ENCODE measurements around the gene SNX3.

The SNX3 gene

GRCh38 chr6:108166664-108167448 is 94.0 kb downstream of the SNX3 start:
- Histone ChIP-seq H3K27ac (ENCODE audit: low read depth, low read length, poor library complexity, severe bottlenecking) (no peak overlapping the region), H3K79me2 (ENCODE audit: insufficient read depth, low read length) (no peaks in the 10 kb centered on the region), H2AFZ (ENCODE audit: low read length) (no peak overlapping the region), H3K9me2 (ENCODE audit: low read depth, low read length) (no peaks in the 10 kb centered on the region), H3K9ac (ENCODE audit: low read length) (no peak overlapping the region), H3K27me3 (ENCODE audit: insufficient read depth, low read length) (peaks cover 10% of the 10 kb centered on the region), H3K36me3 (ENCODE audit: insufficient read depth, low read length) (no peaks in the 10 kb centered on the region), H3F3A (ENCODE audit: insufficient read depth, low read length) (no peaks in the 10 kb centered on the region), H3K4me3 (ENCODE audit: low read depth, low read length, poor library complexity, severe bottlenecking) (no peak overlapping the region), H4K20me1 (ENCODE audit: insufficient read depth, low read length) (no peaks in the 10 kb centered on the region), H3K4me1 (ENCODE audit: insufficient read depth, low read length, severe bottlenecking) (peaks cover 13% of the 10 kb centered on the region), H3K9me3 (ENCODE audit: low read length) (no peaks in the 10 kb centered on the region), H3K4me2 (ENCODE audit: low read length) (no peak overlapping the region)
- TF ChIP-seq, protein P1, sequence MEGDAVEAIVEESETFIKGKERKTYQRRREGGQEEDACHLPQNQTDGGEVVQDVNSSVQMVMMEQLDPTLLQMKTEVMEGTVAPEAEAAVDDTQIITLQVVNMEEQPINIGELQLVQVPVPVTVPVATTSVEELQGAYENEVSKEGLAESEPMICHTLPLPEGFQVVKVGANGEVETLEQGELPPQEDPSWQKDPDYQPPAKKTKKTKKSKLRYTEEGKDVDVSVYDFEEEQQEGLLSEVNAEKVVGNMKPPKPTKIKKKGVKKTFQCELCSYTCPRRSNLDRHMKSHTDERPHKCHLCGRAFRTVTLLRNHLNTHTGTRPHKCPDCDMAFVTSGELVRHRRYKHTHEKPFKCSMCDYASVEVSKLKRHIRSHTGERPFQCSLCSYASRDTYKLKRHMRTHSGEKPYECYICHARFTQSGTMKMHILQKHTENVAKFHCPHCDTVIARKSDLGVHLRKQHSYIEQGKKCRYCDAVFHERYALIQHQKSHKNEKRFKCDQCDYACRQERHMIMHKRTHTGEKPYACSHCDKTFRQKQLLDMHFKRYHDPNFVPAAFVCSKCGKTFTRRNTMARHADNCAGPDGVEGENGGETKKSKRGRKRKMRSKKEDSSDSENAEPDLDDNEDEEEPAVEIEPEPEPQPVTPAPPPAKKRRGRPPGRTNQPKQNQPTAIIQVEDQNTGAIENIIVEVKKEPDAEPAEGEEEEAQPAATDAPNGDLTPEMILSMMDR (IDR thresholded peaks at IDR 0.05; ENCODE audit: low read length): no peak
- no peak for TF ChIP-seq EZH2 (IDR thresholded peaks at IDR 0.05; ENCODE audit: borderline replicate concordance, low read length)

DNA sequence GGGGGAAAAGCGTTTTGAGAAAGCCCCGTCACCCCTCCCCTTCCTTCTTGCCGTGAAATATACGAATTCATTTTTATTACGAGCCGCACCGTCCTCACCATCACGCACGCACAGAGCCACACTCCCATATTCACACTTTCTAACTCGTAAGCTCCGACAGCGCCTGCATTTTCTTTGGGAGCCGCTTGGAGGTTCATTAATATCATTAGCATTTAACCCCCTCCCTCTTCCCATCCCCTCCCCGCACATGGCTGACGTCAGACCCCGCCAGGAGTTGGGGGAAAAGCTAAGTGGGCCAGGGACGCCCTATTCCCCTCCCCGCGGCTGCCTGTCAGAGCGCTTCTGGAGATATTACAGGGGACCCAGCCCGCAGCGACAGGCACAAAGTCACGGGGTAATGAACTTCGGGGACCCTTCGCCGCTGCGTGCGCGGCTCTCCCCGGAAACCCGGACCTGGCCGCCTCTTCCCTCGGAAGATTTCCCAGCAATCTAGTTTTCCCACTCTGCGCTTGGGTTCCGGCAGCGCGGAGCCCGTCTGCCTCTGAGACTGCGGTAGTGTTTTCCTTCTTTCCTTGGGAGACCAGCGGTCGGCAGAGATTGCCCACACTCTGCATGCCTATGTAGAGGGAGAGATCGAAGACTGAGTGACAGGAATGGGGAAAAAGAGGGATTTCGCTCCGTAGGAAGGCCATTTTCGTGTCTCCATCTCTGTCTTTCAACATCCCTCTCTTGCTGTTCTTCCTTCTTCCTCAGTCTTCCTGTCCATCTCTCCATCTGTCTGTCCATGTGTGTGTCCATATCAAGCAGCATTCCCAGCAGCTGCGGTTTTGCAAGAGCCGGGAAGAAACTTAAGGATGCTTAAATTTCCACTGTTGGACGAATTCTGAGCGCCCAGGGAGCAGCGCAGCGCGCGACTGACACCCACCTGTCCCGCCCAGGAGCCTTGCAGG is 94.9 kb downstream of the SNX3 start, which contains the start of gene NR2E1:
Gene NR2E1, plus strand, starts transcription at position 309 of the 950 bp plus-strand sequence. CDS start 744 bp downstream, outside the sequence.
- Histone ChIP-seq H3K4me2 (ENCODE audit: low read length) (no peak within 1 kb of the TSS), H3K4me3 (ENCODE audit: low read depth, low read length, poor library complexity, severe bottlenecking) (no peak within 1 kb of the TSS), H3K4me1 (ENCODE audit: insufficient read depth, low read length, severe bottlenecking) (peaks cover 13% of the 10 kb centered on the region), H2AFZ (ENCODE audit: low read length) (no peak within 1 kb of the TSS), H3K9ac (ENCODE audit: low read length) (no peak within 1 kb of the TSS), H3K9me2 (ENCODE audit: low read depth, low read length) (no peaks in the 10 kb centered on the region), H3K27me3 (ENCODE audit: insufficient read depth, low read length) (peaks cover 12% of the 10 kb centered on the region), H4K20me1 (ENCODE audit: insufficient read depth, low read length) (no peaks in the 10 kb centered on the region), H3F3A (ENCODE audit: insufficient read depth, low read length) (no peaks in the 10 kb centered on the region), H3K27ac (ENCODE audit: low read depth, low read length, poor library complexity, severe bottlenecking) (no peak within 1 kb of the TSS), H3K36me3 (ENCODE audit: insufficient read depth, low read length) (no peaks in the 10 kb centered on the region), H3K79me2 (ENCODE audit: insufficient read depth, low read length) (no peaks in the 10 kb centered on the region), H3K9me3 (ENCODE audit: low read length) (no peaks in the 10 kb centered on the region)
- TF ChIP-seq EZH2 (IDR thresholded peaks at IDR 0.05; ENCODE audit: borderline replicate concordance, low read length): no peak
- TF ChIP-seq, protein P1 (IDR thresholded peaks at IDR 0.05; ENCODE audit: low read length): no peak

DNA sequence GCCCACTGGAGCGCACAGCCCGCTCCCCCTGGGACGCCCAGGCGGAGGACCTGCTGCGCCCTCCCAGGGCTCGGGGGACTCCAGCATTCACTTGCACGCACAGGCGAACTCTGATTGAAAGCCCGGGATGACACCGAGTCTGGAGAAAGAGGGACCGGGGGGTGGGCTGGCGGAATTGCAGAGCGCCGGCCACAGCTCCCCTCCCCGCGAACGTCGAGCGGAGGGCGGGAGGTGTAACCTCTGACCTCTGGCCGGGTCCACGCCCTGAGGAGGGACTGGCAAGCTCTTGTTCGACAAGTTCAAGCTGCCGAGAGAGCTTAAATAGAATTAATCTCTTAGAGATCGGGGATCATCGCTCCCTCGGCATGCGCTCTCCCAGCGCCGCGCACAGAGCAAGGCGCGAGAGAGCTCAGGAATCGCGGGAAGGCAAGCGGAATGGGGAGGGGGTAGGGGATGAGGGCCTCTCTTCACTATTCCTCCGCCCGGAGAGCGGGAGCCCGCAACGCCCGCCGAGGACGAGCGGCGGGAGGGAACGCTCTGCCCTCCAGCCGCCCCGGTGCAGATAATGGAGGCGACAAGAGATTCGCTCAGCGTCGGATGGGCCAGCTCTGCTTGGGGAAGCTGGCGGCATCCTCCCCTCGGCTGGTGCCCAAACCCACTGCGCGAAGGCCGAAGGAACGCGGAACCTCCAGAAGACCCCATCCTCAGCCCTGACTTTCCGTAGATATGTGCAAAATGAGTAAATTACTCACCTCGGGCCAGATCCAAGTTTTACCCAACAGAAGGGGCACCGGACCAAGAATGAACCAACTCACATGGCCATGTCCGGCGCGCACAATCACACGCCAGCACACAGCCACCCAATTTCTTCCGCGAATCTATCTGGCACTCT is 95.8 kb downstream of the SNX3 start:
- no peak overlapping the region for H2AFZ ChIP-seq (ENCODE audit: low read length)
- no peak overlapping the region for H3K4me3 ChIP-seq (ENCODE audit: low read depth, low read length, poor library complexity, severe bottlenecking)
- no peaks in the 10 kb centered on the region for H4K20me1 ChIP-seq (ENCODE audit: insufficient read depth, low read length)
- no peak overlapping the region for H3K27ac ChIP-seq (ENCODE audit: low read depth, low read length, poor library complexity, severe bottlenecking)
- no peak overlapping the region for H3K9ac ChIP-seq (ENCODE audit: low read length)
- peaks cover 12% of the 10 kb centered on the region for H3K27me3 ChIP-seq (ENCODE audit: insufficient read depth, low read length)
- H3K36me3 ChIP-seq (ENCODE audit: insufficient read depth, low read length): no peaks in the 10 kb centered on the region
- TF ChIP-seq, protein P1 (IDR thresholded peaks at IDR 0.05; ENCODE audit: low read length): no peak
- TF ChIP-seq EZH2 (IDR thresholded peaks at IDR 0.05; ENCODE audit: borderline replicate concordance, low read length): no peak
- H3K4me2 ChIP-seq (ENCODE audit: low read length): no peak overlapping the region
- peaks cover 13% of the 10 kb centered on the region for H3K4me1 ChIP-seq (ENCODE audit: insufficient read depth, low read length, severe bottlenecking)
- H3F3A ChIP-seq (ENCODE audit: insufficient read depth, low read length): no peaks in the 10 kb centered on the region
- H3K79me2 ChIP-seq (ENCODE audit: insufficient read depth, low read length): no peaks in the 10 kb centered on the region
- no peaks in the 10 kb centered on the region for H3K9me3 ChIP-seq (ENCODE audit: low read length)
- H3K9me2 ChIP-seq (ENCODE audit: low read depth, low read length): no peaks in the 10 kb centered on the region

Measured in OCI-LY1 (cell line).